Mesenteric fat pad (tissue), 1 donor: ENCODE data around the gene CABLES1. TPM values are rescaled to one million over a fixed set of nuclear protein-coding genes. Genes with fewer than 3 reads are reported as not detected.
"Not testable (repeated sequence)": the region's sequence is repeated elsewhere in the genome, so short reads cannot be mapped to it uniquely, and the experiment has no call there.

Experiments
- DNase-seq: peaks from one replicate; pipeline ENCODE4 v3.0.0-alpha.2; 2020; ENCODE audit warnings: low spot score
- total RNA-seq: library from RNA; stranded (reverse); fragmentation: NEBNext Ultra II Directional; extraction: Animal tissue kit (Norgen Biotek cat#: 25700); gene quantifications from one replicate; pipeline ENCODE4 v1.2.1, GENCODE V29; 2021
- donor health status: DM: yes; HTN: yes; CAD: no.

CABLES1 gene
- total RNA-seq, 1 donor from 2014 or later = 57.0 TPM

DNA sequence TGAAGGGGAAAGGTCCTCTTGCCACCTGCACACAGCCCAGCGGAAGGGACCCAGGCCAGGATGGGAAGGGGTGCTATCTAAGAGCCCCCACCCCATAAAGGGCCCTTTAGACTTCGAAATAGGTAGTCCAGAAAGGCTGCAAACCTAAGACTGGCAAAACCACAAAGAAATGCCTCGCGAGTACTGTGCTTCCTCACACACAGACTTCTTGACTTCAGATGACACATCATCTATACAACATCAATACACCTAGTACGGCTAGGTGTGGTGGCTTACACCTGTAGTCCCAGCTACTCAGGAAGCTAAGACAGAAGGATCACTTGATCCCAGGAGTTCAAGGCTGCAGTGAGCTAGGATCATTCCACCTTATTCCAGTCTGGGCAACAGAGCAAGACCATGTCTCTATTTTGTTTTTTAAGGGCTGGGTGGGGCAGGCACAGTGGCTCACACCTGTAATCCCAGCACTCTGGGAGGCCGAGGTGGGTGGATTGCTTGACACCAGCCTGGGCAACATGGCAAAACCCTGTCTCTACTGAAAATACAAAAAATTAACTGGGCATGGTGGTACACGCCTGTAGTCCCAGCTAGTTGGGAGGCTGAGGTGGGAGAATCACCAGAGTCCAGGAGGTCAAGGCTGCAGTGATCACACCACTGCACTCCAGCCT, 125.8 kb downstream of the CABLES1 start:
- no peak for DNase-seq

DNA sequence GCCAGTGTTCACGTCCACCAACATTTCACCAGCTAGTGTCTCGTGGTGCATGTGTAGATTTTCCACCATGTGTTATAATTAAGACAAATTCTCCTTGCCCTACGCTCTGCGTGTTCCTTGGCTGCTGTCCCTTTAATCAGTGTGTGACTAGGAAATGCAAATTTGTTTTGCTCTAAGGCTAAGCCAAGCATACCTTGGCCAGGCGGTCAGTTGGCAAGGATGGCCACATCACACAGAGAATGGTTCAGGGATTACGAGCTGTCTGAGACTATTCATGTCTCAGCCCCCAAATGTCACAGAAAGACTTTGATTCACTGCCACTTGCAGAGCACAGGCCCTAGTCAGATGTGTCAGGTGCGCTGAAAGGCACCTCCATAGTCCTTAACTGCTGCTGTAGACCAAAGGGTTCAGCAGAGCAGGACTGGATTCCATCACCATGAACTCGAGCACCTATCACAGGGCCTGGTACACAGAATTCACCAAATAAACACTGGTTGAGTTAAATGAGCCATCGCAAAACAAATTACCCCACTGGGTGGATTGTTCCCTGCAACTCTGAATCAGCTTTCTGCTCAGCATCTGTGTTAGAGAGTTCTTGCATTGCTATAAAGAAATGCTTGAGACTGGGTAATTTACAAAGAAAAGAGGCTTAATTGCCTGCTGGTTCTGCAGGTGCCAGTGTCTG, 128.4 kb downstream of the CABLES1 start:
- DNase-seq = no peak

DNA sequence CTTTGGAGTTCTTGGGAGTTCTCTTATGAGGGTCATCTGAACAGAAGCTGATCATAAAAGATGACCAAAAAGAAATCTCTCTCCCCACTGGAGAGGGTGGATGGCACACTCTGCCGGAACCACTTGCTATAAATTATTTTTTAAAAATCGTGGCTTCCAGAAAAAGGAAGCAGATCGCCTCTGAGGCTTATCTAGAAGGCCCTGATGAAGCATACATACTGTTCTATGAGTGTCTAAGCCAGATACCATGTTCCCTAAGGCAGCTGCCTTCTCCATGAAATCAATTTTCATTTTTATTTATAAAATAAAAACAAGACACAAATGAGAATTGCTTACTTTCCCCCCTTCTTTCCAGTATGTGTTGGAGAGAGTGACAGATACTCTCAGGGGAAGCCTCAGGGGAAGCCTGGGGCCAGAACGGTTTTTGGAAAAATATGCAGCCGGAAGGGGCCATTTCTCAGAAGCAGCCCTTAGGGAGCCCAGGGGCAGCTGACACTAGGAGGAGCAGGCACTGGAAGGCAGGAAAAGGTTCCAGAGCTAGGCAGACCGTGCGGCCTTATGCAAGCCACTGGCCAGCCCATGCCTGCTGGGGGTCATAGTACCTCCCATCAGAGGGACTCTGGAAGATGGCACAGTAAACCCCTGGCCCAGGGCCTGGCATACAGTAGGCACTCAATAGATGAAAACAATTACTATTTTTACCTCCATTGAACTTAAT, 130.6 kb downstream of the CABLES1 start:
- no peak for DNase-seq

DNA sequence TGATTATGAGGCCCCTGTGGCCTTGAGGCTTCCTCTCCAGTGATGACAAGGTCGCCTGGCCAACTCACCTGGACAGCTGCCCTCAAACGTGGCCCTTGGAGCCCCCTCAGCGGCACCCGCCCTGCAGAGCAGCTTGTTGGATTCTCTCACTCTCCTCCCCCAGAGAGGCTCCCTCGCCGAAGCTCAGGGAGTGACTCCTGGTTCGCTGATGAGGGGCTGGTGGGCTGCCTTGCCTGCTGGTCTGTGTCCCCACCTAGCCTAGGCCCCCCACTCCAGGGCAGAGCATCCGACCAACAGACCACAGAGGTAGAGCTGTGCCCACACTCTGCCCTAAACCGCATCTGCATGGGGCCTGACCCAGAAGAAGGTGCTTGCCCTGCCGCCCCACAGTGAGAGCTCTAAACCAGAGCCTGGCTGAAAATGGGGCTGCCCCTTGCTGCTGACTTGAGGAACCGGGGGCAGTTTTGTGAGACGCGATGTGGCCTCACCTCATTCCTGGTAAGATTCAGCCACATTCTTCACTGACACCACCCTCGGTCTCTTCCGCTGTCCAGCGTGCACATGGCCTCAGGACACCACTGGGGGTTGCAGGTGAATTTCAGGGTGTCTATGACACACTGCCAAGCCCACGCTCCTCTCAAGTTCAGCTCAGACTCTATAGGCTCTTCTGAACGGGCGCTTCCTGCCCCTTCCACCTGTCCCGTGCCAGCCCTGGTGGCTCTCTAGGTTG, 131.6 kb downstream of the CABLES1 start:
- DNase-seq = no peak

DNA sequence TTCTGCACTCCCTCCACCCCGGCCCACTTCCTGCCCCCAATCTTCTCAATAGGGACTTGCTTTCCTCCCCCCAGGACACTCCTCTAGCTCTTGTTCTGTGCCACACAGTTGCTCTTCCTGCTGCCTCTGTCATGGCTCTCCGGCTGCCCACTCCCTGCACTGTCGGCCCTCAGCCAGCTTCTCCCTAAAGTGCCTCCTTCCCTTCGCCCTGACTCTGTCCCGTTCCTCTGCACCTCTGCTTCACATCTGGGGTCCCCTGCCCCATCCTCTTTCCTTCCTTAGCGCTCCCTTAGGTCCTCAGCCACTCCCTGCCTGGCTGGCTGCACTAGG, 132.1 kb downstream of the CABLES1 start:
- DNase-seq = no peak

DNA sequence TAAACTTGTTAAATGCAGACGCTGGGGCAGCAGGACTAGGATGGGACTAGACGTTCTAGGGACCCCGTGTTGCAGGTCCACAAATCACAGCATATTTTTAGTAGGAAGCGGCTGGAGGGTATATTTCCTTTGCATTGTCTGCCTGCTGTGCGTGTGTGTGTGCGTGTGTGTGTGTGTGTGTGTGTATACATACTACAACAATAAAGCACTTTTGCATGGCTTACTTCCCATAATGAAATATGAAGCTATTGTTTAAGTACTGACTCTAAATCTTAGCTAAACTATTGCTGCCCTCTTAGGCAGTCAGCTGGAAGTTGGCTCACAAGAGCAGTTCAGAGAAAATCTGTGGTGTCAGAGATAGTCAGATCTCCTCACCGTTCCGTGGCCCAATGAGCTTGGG, 133.4 kb downstream of the CABLES1 start:
- no peak for DNase-seq

DNA sequence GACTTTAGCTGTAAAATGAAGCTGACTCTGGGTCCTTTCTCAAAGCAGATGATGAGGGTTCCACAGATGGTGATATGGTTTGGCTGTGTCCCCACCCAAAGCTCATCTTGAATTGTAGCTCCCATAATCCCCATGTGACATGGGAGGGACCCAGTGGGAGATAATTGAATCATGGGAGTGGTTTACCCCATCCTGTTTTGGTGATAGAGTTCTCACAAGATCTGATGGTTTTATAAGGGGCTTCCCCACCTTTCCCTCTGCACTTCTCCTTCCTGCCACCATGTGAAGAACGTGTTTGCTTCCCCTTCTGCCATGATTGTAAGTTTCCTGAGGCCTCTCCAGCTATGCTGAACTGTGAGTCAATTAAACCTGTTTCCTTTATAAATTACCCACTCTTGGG, 133.8 kb downstream of the CABLES1 start:
- not testable (repeated sequence) for DNase-seq

GRCh38 chr18:23269928-23270327, 134.6 kb downstream of the CABLES1 start:
- DNase-seq = no peak

DNA sequence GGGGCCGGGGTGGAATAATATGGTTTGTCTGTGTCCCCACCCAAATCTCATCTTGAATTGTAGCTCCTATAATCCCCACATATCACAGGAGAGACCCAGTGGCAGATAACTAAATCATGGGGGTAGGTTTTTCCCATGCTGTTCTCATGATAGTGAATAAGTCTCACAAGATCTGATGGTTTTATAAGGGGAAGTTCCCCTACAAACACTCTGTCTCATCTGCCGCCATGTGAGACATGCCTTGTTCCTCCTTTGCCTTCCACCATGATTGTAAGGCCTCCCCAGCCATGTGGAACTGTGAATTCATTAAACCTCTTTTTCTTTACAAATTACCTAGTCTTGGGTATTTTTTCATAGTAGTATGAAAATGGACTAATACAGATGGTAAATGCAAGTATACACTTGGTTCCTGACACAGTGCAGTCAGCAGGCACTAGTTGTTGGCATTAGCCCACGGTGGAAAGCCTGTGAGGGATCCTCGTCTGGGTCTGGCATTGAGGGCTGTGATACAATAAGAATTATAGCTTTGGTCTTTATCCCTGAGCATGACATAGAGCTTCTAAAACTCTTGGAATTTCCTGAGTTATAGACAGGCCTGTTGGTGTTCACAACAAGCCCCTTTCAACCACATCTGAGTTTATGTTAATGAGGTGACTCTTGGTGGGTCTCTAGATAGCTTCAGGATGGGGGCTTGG, 135.8 kb downstream of the CABLES1 start:
- no peak for DNase-seq

- DNase-seq = no peak
Observed at GRCh38 chr18:23272498-23273232, 137.4 kb downstream of the CABLES1 start.

- DNase-seq = no peak
Observed at GRCh38 chr18:23273443-23273966, 138.2 kb downstream of the CABLES1 start.

GRCh38 chr18:23274638-23275482, 139.6 kb downstream of the CABLES1 start:
- no peak for DNase-seq

- DNase-seq = no peak
Observed at GRCh38 chr18:23276451-23276850, 141.2 kb downstream of the CABLES1 start.

DNA sequence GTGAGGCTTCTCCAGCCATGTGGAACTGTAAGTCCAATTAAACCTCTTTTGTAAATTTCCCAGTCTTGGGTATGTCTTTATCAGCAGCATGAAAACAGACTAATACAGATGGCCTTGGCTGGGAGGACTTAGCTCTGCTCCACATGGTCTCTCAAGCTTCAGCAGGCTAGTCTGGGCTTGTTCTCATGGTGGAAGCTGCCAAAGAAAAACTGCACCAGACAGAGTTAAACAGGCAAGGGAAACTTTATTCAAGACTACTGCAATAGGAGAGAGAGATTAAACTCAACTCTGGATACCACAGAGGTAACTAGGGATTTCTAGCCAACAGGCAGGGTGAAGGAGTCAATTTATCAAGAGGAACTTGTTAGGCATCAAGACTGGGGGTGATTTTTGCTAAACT, 142.1 kb downstream of the CABLES1 start:
- no peak for DNase-seq

GRCh38 chr18:23279931-23280330, 144.6 kb downstream of the CABLES1 start:
- DNase-seq = no peak

DNA sequence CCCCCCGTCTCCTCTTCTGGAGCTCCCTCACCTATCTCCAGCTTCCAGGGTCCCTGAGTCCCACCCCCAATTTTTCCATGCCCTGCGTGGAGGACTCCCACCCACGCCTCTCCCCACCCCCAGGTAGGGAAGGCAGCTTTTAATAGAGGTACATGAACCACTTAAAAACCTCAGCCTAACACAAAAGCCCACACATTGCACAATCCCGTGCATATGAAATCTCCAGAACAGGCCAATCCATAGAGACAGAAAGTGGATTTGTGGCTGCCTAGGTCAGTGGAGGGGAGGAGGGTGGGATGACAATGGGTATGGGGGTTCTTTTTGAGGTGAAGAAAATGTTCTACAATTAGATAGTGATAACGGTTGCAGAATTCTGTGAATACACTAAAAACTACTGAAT, 145.6 kb downstream of the CABLES1 start:
- DNase-seq = no peak

DNA sequence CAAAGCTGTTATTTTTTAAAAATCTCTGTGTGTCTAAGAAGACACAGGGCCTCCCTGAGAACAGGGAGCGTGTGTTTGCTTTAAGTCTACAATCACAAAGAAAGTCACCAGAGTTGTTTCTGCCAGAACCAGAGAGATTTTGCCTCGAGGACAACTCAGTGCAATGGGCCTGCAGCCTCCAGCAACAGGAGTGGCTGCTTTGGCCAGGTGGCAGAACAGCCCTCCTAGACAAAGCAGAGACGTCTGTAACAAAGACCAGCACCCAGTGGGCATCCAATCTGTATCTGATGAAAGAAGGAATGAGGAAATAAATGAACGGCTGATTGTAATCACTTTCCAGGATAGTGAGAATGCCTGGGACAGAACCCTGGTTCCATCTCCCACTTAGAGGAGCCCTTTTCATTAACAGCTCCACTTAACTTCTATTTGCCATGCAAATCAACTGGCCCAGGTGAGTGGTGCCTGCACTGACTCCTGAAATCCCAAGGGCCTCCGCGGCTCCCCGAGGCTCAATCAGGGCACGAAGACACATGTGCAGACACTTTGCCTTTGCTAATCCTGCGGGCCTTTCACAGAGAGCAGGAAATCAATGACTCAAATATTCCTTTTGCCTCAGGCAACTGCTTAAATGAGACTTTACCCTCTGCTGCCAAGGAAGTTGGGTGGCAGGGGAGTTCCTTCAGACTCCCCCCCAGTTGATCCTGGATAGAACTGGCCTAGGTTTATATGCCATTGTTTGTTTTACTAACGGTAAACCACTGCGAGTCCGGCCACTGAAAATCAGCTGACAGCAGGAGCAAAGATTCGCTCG, 146.5 kb downstream of the CABLES1 start:
- DNase-seq = no peak

DNA sequence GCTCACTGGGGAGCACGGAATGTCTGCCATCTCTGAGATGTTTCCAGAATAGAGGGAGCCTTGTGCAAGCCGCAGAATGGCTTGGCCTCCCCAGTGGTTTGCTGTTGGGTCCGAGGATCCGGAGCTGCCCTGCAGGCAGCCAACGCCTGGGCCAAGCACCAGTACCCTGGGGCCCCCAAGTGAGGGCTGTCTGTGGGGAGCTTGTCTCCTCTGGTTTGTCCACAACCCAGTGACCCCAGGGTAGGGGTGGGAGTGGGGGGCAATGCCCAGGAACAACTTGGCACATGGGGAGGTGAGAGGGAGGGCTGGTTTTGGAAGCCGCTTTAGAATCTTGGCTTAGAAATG, 147.1 kb downstream of the CABLES1 start:
- DNase-seq = no peak
